Activated CD4-positive, alpha-beta T cell treated with anti-CD3 and anti-CD28 coated beads, Interleukin-2, amount 50 U/mL, for 48 hours (primary cell): ENCODE measurements around the gene FBRSL1.
A peak's percentile ranks its signal among the peaks of the same experiment; 100 is the strongest.

Source experiments
- DNase-seq, 2 experiments: peaks; one replicate each; pipeline ENCODE4 v3.0.0-alpha.2; 2020

FBRSL1 gene

GRCh38 chr12:132545164-132545953 is 55.4 kb downstream of the FBRSL1 start:
- no peak for DNase-seq

GRCh38 chr12:132545955-132546354 is 56.0 kb downstream of the FBRSL1 start:
- no peak for DNase-seq

- no peak for DNase-seq
Observed at GRCh38 chr12:132546647-132547046, 56.7 kb downstream of the FBRSL1 start.

GRCh38 chr12:132547205-132547740 is 57.3 kb downstream of the FBRSL1 start:
- DNase-seq = no peak

GRCh38 chr12:132548430-132549058 is 58.6 kb downstream of the FBRSL1 start:
- DNase-seq = no peak

- no peak for DNase-seq
Observed at GRCh38 chr12:132549059-132549458, 59.1 kb downstream of the FBRSL1 start.

GRCh38 chr12:132550014-132550802 is 60.3 kb downstream of the FBRSL1 start:
- no peak for DNase-seq

- DNase-seq = no peak
Observed at GRCh38 chr12:132550830-132551640, 61.1 kb downstream of the FBRSL1 start.

GRCh38 chr12:132551641-132552031 is 61.7 kb downstream of the FBRSL1 start:
- no peak for DNase-seq

GRCh38 chr12:132554845-132555630 is 65.1 kb downstream of the FBRSL1 start:
- peak; percentile 26 to 29 for DNase-seq

GRCh38 chr12:132555686-132556085 is 65.7 kb downstream of the FBRSL1 start:
- no peak for DNase-seq

GRCh38 chr12:132556216-132556615 is 66.3 kb downstream of the FBRSL1 start:
- no peak for DNase-seq

GRCh38 chr12:132556801-132557200 is 66.8 kb downstream of the FBRSL1 start:
- DNase-seq = no peak

- DNase-seq = no peak
Observed at GRCh38 chr12:132557291-132558015, 67.5 kb downstream of the FBRSL1 start.

- peak; percentile 3 to 13 for DNase-seq
Observed at GRCh38 chr12:132558042-132558856, 68.3 kb downstream of the FBRSL1 start.

GRCh38 chr12:132558861-132559623 is 69.1 kb downstream of the FBRSL1 start:
- DNase-seq = peak; percentile 10 to 12

GRCh38 chr12:132559652-132560363 is 69.9 kb downstream of the FBRSL1 start:
- DNase-seq = peak; percentile 50 to 55

GRCh38 chr12:132560364-132560613 is 70.3 kb downstream of the FBRSL1 start:
- DNase-seq = peak; percentile 33 to 40
